ENCODE data around the gene ANTXR1. TPM values are rescaled to one million over a fixed set of nuclear protein-coding genes. Genes with fewer than 3 reads are reported as not detected.

ANTXR1 gene
- polyA plus RNA-seq, 3 donors from 2014 or later: not detected

DNA sequence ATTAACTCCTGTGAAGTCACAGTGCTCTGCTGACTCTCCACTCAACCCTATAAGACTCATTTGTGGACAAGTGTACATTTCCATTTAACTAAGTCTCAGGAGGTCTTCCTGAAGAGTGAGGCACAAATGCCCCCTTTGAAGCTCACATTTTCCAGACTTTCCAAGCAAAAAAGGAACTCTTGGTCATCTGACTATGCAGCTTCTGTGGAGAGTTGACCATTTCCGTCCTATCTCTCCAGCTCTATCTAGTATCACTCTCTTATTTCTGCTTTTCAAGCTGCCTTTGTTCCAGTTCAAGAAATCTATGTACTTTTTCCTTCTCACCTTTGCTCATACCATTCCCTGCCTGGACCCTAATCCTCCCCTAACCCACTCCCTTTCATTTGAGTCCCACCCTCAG lies 77.0 kb downstream of the ANTXR1 start:
- H3K36me3 Mint-ChIP-seq: no peaks in the 10 kb centered on the region
- H3K27me3 Mint-ChIP-seq (ENCODE audit: low read depth in 3 of 3): peaks cover 0 to 28% (median 13%) of the 10 kb centered on the region in 3 donors
- peaks cover 6 to 22% of the 10 kb centered on the region in 2 donors for H3K4me1 Mint-ChIP-seq
- H3K4me3 Mint-ChIP-seq: no peak overlapping the region
- H3K27ac Mint-ChIP-seq: no peak overlapping the region
- no peak for DNase-seq
- peaks cover 0 to 4% (median 0%) of the 10 kb centered on the region in 6 donors for H3K9me3 Mint-ChIP-seq

DNA sequence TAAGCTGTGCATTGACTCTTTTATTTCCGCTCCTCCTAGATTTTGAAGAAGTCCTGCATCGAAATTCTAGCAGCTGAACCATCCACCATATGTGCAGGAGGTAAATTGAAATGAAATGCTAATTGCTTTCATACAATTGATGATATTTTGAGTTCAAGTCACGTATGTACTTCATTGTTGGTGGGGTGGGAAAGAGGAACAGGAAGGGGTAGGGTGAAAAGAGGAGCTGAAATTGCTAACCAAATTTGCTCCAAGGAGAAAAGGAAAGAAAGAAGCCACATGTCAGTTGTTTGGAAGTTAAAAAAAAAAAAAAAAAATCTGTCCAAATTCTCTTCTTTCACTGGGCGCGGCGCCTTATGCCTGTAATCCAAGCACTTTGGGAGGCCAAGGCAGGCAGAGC lies 77.8 kb downstream of the ANTXR1 start:
- Mint-ChIP-seq H3K4me1 (peaks cover 6 to 20% of the 10 kb centered on the region in 2 donors), H3K9me3 (peaks cover 0 to 4% (median 0%) of the 10 kb centered on the region in 6 donors), H3K4me3 (no peak overlapping the region), H3K27ac (no peak overlapping the region), H3K27me3 (ENCODE audit: low read depth in 3 of 3) (peaks cover 0 to 31% (median 13%) of the 10 kb centered on the region in 3 donors), H3K36me3 (no peaks in the 10 kb centered on the region)
- DNase-seq: no peak

DNA sequence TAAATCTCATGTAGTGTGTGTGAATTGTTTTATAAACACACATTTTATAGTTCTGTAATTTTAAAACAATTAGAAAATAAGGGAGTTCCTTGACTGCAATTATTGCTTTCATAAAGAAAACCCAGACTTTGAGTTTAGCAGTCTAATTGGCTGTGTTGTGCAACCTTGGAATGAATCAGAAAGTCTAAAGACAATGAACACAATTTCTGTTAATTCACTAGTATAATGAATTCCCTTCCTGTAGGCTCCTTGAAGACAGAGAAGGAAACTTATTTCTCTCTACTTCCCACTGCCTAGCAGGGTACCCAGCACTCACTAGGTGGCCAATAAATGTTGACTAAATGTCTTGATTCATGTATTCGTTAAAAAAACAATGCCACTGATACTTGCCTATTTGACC lies 79.9 kb downstream of the ANTXR1 start:
- Mint-ChIP-seq H3K4me1 (no peaks in the 10 kb centered on the region), H3K27me3 (ENCODE audit: low read depth in 3 of 3) (peaks cover 2 to 20% (median 10%) of the 10 kb centered on the region in 3 donors), H3K27ac (no peak overlapping the region), H3K9me3 (peaks cover 0 to 2% (median 0%) of the 10 kb centered on the region in 6 donors), H3K4me3 (no peak overlapping the region), H3K36me3 (no peaks in the 10 kb centered on the region)
- DNase-seq: no peak

DNA sequence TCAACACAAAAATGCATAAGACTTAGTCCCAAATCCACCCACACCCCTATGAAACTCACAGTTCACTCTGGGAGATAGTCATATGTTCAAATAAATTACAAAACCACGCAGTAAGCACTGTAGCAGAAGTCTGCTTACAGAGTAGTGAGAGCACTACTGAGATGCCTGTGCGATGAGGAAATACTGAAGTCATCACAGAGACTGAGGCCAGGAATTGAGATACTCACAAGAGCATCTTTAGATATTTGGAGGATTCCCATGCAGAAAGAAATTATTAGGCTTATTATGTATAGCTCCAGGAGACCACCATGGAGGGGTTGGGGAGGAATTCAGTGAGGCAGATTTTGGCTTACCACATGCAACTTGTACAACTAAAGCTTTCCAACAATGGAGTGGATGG lies 82.3 kb downstream of the ANTXR1 start:
- Mint-ChIP-seq H3K27ac (no peak overlapping the region), H3K4me1 (no peaks in the 10 kb centered on the region), H3K27me3 (ENCODE audit: low read depth in 3 of 3) (peaks cover under 1 to 7% (median 2%) of the 10 kb centered on the region in 3 donors), H3K36me3 (no peaks in the 10 kb centered on the region), H3K4me3 (no peak overlapping the region), H3K9me3 (no peaks in the 10 kb centered on the region)
- DNase-seq: no peak

DNA sequence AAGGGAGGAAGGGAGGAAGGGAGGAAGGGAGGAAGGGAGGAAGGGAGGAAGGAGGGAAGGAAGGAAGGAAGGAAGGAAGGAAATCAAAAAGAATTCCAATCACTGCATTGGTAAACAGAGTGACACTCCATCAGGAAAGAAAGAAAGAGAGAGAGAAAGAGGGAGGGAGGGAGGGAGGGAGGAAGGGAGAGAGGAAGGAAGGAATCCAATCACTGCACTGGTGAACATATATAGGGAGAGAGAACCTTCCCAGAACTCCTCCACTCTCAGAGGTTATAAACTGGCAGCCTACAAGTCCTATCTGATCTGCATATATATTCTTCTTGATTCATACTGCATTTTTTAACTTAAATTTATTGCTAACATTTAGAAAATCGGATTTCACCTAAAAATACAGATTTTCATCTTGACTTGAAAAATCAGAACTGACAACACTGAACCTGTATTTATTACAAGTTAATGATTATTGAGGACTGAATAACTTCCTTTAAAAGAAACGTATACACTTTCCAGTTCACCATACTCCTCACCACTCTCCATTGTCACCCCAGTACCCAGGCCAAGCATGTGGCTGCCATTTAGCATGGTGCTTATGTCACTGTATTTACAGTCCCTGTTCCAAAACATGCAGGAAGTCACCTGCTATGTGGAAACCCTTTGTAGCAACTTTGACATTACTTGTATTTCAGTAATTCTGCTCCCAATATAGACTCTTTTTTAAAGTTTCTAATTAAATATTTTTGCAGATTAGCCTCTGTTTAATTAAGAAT lies 83.5 kb downstream of the ANTXR1 start:
- Mint-ChIP-seq H3K4me1 (no peaks in the 10 kb centered on the region), H3K36me3 (no peaks in the 10 kb centered on the region), H3K27ac (no peak overlapping the region), H3K4me3 (no peak overlapping the region), H3K9me3 (no peaks in the 10 kb centered on the region), H3K27me3 (ENCODE audit: low read depth in 3 of 3) (peaks cover 0 to 5% (median 2%) of the 10 kb centered on the region in 3 donors)
- DNase-seq: no peak

DNA sequence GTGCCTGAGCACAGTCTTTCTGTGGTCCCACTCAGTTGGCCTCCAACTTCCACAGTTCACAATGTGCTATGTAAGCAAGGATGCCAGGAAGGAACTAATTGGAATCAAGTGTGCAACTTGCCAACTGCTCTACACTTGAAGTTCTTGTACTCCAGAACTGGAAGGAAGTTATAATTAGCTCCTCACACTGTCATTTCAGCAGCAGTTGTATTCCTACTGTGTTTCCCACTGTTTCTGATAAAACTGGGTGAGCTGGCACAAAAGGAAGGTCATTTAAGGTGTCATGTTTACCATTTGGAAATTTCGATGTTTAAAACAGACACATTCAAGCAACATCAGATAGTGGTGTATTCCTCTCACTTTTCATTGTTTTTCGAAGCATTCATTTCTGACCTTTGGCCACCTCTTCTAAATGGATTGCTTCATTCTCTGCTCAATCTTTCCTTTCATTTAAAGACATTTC lies 84.2 kb downstream of the ANTXR1 start:
- Mint-ChIP-seq H3K4me3 (no peak overlapping the region), H3K27ac (no peak overlapping the region), H3K36me3 (no peaks in the 10 kb centered on the region), H3K4me1 (no peaks in the 10 kb centered on the region), H3K27me3 (ENCODE audit: low read depth in 3 of 3) (peaks cover 0 to 5% (median 2%) of the 10 kb centered on the region in 3 donors), H3K9me3 (no peaks in the 10 kb centered on the region)
- no peak for DNase-seq

DNA sequence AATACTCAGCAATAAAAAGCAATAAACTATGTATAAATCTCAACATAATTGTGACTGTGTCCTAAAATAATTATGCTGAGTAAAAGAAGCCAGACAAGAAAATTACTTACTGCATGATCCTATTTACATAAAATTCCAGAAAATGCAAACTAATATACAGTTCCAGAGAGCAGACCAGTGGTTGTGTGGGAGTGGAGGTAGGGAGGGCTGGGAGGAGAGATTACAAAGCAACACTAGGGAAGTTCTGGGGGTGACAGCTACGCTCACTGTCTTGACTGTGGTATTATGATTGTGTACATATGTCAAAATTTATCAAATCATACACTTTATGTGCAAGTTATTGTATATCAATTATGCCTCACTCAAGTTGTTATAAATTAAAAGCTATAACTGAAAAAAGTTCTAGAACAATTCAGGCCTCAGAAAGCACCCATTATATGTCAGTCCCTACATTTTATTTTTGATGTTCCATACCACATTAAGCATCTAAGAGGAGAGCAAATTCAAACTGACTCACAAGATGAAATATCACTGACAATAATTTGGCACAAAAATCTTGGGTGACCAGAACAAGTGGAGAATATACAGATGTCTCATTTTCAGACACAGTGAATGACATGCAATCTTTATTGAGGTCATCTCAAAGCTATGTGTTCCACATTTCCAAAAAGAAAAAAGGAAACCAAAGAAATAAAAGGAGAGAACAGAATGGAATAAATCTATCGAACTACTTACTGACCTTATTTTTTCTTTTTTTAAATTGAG lies 85.1 kb downstream of the ANTXR1 start:
- H3K9me3 Mint-ChIP-seq: no peaks in the 10 kb centered on the region
- H3K4me1 Mint-ChIP-seq: no peaks in the 10 kb centered on the region
- no peaks in the 10 kb centered on the region for H3K36me3 Mint-ChIP-seq
- peaks cover 0 to 5% (median 2%) of the 10 kb centered on the region in 3 donors for H3K27me3 Mint-ChIP-seq (ENCODE audit: low read depth in 3 of 3)
- no peak overlapping the region for H3K4me3 Mint-ChIP-seq
- no peak overlapping the region for H3K27ac Mint-ChIP-seq
- no peak for DNase-seq

DNA sequence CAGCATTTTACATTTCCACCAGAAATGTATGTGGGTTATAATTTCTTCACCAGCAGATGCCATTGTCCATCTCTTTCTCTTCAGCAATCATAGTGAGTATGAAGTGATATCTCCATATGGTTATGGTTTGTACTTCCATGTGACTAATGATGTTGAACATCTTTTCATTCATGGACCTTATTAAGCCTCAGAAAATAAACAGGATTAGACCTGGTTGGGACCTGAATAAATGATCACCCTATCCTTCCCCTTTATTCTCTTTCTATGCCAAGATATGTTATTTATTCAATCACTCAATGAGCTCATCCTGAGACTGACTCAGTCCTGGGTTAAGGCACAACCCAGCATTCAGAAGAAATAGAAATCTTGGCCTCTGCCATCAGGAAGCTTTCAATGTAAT lies 86.6 kb downstream of the ANTXR1 start:
- no peak for DNase-seq
- no peaks in the 10 kb centered on the region for H3K9me3 Mint-ChIP-seq
- H3K27me3 Mint-ChIP-seq (ENCODE audit: low read depth in 3 of 3): peaks cover 1 to 3% (median 2%) of the 10 kb centered on the region in 3 donors
- H3K27ac Mint-ChIP-seq: no peak overlapping the region
- no peaks in the 10 kb centered on the region for H3K36me3 Mint-ChIP-seq
- H3K4me1 Mint-ChIP-seq: no peaks in the 10 kb centered on the region
- H3K4me3 Mint-ChIP-seq: no peak overlapping the region

DNA sequence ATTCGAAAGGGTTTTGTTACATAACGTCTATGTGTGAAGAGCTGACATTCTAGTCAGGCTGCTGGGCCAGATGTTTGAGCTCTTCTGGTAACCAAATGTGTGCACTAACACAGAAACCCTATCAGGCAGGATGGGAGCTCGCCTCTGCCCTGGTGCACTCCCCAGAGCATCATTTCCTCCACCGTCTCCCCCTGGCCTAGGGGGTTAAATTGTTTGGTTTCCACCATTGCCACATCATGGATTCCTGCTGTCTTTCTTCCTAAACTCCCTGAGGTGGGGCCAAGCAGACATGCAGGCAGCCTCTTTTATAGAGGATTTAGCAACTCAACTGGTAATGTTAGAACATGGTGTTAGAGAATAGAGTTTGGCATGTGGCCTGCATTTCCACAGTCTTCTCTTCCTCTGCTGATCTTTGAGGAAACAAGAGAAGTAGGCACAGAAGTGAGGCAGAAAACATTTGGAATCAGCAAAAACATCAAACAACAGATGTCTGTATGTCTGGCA lies 87.3 kb downstream of the ANTXR1 start:
- Mint-ChIP-seq H3K9me3 (no peaks in the 10 kb centered on the region), H3K36me3 (no peaks in the 10 kb centered on the region), H3K4me1 (no peaks in the 10 kb centered on the region)

DNA sequence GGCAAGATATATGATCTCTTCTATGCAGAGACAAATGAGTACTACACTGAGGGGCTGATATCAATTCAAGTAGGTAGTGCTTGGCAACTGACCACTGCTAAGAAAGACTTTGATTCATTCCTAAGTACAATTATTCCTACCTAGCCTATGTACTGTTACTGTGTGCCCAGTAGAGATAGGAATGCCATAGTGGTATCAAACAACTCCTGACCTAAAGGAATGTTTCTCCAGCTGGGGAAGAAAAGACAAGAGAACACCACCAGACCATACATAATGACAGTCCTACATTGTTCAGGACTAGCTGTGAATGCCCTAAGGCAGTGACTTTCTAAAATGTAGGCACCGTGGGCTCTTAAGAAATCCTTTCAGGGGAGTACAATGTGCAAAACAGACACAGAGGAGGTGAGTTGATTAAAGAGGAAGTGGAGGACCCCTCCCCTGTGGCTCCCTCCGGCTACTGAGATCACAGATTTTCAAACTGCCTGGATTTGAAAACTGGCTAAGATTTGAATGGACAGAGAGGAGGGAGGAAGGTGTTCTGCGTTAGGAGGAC lies 89.1 kb downstream of the ANTXR1 start:
- Mint-ChIP-seq H3K27ac (no peak overlapping the region), H3K27me3 (ENCODE audit: low read depth in 3 of 3) (peaks cover 0 to 4% (median 1%) of the 10 kb centered on the region in 3 donors), H3K9me3 (no peaks in the 10 kb centered on the region), H3K4me3 (no peak overlapping the region), H3K36me3 (no peaks in the 10 kb centered on the region), H3K4me1 (no peaks in the 10 kb centered on the region)
- no peak for DNase-seq

More for the DNA sequence above, 87.3 kb downstream of the ANTXR1 start:
- Mint-ChIP-seq H3K27me3 (ENCODE audit: low read depth in 3 of 3) (peaks cover 1 to 2% (median 1%) of the 10 kb centered on the region in 3 donors), H3K4me3 (no peak overlapping the region), H3K27ac (no peak overlapping the region)
- no peak for DNase-seq

DNA sequence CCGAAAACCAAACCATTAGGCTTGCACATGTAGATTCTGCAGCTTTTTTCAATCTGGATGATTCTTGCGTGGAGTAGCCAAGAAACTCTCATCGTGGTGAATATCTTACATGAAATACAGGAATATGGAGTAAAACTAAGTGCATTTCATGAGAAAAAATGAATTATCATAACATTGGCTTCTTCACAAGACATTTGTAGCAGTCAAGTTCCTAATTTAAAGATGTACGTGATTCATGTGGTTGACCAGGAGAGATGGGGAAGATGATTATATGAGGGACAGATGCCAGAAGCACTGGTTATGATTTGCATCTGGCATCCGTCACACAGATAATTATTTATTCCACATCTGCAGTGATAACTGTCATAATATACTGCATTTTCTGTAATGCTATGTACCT lies 90.4 kb downstream of the ANTXR1 start:
- Mint-ChIP-seq H3K9me3 (no peaks in the 10 kb centered on the region), H3K27me3 (ENCODE audit: low read depth in 3 of 3) (peaks cover 0 to 8% (median 1%) of the 10 kb centered on the region in 3 donors)

DNA sequence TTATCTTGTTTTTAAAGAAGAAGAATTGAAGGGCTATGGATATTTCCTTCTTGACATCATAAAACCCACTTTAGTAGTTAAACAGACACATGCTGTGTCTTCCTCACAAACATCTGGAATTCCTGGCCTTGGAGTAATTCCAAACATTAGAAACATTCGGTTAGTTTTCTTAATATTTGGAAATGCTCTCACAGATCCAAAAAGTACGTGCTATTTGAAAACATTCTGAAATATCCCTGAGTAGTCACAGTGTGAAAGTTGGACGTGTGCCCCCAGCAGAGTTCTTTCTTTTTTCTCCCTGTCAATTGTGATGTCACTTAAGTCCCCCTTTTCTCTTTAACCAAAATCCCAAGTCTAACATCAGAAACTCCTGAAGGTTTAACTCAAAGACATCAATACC lies 91.3 kb downstream of the ANTXR1 start:
- Mint-ChIP-seq H3K27ac (no peak overlapping the region), H3K9me3 (no peaks in the 10 kb centered on the region), H3K4me1 (no peaks in the 10 kb centered on the region), H3K4me3 (no peak overlapping the region), H3K27me3 (ENCODE audit: low read depth in 3 of 3) (peaks cover 0 to 8% (median 1%) of the 10 kb centered on the region in 3 donors), H3K36me3 (no peaks in the 10 kb centered on the region)
- no peak for DNase-seq

More for the DNA sequence above, 90.4 kb downstream of the ANTXR1 start:
- H3K36me3 Mint-ChIP-seq: no peaks in the 10 kb centered on the region
- DNase-seq: no peak
- no peak overlapping the region for H3K27ac Mint-ChIP-seq
- no peaks in the 10 kb centered on the region for H3K4me1 Mint-ChIP-seq
- H3K4me3 Mint-ChIP-seq: no peak overlapping the region

DNA sequence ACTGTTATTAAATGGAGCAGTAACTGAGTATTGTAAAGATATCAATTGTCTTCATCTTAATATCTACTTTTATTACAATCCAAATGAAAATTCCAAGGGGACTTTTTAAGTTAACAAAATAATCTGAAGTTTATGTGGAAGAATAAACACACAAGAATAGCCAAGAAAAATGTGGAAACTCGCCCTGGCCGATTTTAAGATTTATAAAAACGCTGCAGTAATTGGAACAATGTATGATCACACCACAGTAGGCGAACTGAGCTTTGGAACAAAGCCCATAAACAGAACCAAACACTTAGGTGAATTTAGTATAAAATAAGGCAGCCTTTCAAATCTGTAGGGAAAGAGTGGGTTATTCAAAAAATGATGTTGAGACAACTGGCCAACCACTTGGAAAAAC lies 96.3 kb downstream of the ANTXR1 start:
- Mint-ChIP-seq H3K9me3 (no peaks in the 10 kb centered on the region), H3K36me3 (no peaks in the 10 kb centered on the region), H3K4me1 (no peaks in the 10 kb centered on the region), H3K4me3 (no peak overlapping the region), H3K27ac (no peak overlapping the region), H3K27me3 (ENCODE audit: low read depth in 3 of 3) (peaks cover 0 to 11% (median 8%) of the 10 kb centered on the region in 3 donors)
- no peak for DNase-seq

DNA sequence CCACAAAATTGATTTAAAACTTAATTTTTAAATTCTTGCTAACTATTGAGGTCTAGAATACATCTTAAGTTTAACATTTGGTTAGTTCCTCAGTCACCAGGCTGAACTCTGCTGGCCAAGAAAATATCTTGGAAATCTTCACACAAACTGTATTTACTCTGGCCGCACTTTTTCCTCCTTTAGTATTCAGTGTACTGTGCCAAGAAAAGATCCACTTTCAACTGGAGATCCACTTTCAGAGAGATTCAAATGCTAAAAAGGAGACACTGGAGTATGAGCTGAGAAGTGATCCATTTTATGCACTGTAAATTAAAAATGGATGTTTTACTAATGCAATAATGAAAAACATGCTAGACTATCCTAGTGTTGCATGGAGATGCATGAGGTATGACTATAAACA lies 98.1 kb downstream of the ANTXR1 start:
- H3K27me3 Mint-ChIP-seq (ENCODE audit: low read depth in 3 of 3): peaks cover 0 to 14% (median 6%) of the 10 kb centered on the region in 3 donors
- H3K27ac Mint-ChIP-seq: no peak overlapping the region
- no peaks in the 10 kb centered on the region for H3K9me3 Mint-ChIP-seq
- no peaks in the 10 kb centered on the region for H3K36me3 Mint-ChIP-seq
- DNase-seq: no peak
- no peak overlapping the region for H3K4me3 Mint-ChIP-seq
- H3K4me1 Mint-ChIP-seq: no peaks in the 10 kb centered on the region

All from immature natural killer cell (primary cell).